Measurements from ENCODE around the gene PROCA1.
"Not testable (repeated sequence)": the region's sequence is repeated elsewhere in the genome, so short reads cannot be mapped to it uniquely, and the experiment has no call there.

The PROCA1 gene

DNA sequence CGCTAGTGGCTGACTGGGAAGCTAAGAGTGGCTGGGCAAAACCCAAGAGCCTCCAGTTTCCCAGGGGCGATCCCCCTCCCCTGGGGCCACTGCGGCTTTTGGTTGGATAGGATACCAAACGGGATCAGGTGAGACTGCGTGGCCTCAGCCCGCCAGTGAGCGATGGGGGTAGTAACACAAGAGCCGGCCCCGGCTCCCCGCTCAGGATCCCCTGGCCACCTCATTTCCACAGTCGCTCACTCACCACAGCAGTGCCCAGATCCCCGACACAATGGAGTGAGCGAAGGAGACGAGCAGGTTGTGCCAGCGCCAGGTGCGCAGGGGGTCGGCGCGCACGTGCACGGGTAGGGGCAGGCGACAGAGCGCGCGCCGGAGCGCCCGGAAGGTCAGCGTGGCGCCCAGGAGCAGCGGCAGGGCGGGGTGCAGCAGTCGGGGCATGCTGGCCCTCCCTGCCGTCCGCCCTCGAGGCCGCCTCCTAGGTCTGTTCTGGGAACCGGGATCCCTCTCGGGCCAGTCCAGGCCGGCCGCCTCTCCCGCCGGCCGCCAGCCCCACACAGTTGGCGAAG lies 14.1 kb upstream of the PROCA1 start:
- DNase-seq = no peak

DNA sequence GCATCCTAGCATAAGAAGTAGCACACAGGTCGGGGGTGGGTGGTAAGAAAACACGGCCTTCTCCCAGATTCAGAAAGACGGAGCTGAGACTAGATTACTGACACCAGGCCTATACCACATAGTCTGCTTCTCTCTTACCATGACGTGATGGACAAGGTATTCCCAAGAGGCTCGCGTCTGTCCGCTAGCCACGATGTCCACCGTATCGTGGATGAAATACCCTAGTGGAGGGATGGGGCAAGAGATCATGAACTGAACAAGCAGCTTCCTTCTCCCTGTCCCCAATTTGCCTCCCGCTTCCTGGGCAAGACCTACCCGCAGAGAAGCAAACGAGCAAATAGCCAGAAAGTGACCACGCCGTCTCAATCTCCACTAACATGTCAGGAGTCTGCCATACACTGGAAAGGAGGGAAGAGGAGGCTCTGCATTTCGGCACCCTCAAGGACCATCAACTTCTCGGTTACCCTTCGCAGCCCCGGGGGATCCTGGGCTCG lies 13.5 kb upstream of the PROCA1 start:
- DNase-seq = no peak

DNA sequence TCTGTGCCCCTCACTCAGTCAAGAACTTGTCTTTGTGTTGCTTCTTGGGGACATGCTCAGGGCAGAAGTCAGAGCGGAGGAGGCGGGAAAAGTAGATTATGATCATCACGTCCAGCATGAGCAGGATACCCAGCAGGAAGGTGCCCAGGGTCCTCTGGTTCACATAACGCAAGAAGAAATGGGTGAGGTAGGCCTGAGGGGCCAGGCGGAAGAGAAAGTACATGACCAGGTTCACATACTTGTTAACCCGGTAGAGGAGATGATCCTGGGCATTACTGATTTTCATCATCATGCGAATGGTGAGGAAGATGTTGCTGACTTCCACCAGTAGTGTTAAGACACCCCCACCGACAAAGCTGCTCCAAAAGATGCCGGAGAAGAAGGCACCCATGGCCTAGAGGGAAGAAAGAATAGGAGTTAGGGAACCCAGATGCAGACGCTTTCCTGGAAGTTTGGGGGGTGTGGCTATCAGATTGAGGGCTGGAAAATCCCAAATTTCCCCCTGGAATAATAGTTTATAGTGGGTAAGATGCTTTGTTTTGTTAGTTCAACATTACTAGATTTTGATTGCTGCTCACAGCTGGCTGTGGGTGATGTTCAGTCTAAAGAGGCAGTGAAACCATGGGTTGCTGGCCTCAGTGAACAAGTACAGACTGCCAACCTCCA lies 12.9 kb upstream of the PROCA1 start:
- no peak for DNase-seq

DNA sequence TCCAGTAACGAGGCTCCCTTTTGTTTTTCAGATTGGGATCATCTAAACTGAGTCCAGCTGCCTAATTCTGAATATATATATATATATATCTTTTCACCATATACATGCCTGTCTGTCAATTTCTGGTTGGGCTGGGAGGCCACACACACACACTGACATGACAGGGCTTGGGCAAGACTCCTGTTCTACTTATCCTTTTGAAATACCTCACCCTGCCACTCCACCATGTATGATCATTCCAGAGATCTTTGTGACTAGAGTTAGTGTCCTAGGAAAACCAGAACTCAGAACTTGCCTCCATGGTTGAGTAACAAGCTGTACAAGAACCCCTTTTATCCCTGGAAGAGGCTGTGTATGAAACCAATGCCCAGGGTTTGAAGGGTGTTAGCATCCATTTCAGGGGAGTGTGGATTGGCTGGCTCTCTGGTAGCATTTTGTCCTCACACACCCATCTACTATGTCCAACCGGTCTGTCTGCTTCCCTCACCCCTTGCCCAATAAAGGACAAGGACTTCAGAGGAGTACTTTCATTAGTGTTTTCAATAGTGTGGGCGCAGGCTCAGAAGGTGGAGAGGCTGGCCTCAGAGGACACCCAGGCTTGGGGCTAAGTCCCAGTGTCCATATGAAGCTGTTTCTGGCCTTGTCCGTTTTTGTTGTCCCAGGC lies 12.3 kb upstream of the PROCA1 start:
- not testable (repeated sequence) for DNase-seq

DNA sequence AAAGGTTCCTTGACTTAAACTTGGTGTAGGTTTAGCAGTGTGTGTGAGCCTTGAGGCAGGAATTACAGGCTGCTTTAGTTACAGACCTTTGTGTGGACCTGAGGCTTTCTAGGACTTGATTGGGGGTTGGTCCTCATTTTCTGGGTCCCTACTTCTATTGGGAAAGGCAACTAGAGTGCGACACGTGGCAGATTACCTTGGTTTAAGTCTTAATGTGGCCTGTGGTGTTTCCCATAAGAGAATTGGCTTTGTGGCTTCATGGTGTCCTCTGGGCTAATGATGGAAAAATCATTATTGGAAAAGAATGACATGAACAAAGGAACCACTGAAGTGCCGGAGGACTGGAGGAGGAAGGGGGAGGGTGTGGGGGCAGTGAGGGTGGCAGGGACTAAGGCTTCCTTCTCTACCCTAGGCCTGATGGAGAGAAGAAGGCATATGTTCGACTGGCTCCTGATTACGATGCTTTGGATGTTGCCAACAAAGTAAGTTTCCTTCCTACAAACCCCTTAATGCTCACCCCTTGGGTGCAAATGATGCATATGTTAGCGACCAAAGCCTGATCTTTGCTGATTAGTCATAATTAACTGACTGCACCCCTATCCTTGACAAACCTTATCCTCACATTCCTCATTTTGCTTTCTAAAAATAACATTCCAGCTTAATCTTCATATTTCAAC lies 11.6 kb upstream of the PROCA1 start:
- DNase-seq = no peak

DNA sequence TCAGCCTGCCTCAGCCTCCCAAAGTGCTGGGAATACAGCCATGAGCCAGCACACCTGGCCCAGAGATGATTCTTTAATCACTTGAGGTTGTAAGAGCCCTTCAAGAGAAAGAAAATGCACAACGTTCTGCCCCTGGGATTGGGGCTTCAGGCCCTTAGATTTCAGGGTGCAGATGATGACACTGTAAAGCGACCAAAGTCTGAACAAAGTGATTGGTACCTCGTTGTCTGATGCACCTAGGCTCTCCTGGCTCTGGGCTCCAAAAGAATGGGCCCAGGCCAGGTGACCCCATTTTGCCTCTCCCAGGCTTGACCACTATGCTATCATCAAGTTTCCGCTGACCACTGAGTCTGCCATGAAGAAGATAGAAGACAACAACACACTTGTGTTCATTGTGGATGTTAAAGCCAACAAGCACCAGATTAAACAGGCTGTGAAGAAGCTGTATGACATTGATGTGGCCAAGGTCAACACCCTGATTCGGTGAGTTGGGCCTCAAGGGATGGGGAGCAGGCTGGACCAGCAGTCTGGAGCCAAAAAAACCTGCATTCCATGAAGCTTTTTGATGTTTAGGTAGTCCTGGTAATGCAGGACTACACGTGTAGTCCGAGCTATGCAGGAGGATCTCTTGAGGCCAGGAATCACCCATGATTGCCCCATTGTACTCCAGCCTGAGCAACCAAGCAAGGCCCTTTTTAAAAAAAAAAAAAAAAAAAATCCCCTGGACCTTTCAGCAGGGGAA lies 10.9 kb upstream of the PROCA1 start:
- DNase-seq = no peak

DNA sequence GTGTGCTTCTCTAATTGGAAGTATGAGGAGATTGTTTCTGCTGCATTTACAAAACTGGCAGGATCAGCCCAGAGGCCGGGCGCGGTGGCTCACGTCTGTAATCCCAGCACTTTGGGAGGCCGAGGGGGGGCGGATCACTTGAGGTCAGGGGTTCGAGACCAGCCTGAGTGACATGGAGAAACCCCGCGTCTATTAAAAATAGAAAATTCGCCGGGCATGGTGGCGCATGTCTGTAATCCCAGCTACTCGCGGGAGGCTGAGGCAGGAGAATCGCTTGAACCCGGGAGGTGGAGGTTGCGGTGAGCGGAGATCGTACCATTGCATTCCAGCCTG lies 9.3 kb upstream of the PROCA1 start:
- not testable (repeated sequence) for DNase-seq

DNA sequence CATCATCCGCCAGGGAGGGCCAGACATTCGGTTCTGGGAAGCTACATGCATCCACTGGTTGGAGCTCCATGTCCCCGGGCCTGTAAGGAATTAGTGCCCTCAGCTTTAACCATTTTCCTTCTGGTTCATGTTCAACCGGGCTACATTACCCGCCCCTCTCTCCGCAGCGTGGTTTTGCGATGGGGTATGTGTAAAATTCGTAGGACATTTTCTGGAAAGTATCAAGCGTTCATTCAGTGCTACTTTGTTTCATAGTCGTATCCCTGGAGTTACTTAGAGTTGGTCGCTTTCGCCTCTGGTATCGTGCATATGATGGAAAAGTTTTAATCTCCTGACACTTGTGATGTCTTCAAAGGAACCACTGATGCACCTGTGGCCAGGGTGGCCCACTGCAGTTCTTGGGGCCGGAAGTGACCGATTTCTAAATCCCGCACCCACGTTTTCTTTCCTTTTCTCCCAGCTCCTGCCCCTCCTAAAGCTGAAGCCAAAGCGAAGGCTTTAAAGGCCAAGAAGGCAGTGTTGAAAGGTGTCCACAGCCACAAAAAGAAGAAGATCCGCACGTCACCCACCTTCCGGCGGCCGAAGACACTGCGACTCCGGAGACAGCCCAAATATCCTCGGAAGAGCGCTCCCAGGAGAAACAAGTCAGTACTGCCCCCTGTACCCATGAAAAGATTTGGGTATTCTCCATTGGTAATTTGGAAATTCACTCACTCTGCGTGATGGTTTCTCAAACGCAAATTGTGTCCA lies 8.7 kb upstream of the PROCA1 start:
- no peak for DNase-seq

DNA sequence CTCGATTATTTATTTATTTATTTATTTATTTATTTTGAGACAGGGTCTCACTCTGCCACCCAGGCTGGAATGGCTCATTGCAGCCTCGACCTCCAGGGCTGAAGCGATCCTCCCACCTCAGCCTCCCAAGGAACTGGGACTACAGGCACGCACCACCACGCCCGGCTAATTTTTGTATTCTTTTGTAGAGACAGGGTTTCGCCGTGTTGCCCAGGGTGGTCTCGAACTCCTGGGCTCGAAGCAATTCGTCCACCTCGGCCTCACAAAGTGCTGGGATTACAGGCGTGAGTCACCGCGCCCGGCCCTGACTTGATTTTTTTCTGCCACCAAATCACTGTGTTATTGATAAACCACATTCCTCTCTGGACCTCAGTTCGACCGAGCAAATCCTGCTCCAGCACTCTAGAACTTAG lies 7.3 kb upstream of the PROCA1 start:
- no peak for DNase-seq

DNA sequence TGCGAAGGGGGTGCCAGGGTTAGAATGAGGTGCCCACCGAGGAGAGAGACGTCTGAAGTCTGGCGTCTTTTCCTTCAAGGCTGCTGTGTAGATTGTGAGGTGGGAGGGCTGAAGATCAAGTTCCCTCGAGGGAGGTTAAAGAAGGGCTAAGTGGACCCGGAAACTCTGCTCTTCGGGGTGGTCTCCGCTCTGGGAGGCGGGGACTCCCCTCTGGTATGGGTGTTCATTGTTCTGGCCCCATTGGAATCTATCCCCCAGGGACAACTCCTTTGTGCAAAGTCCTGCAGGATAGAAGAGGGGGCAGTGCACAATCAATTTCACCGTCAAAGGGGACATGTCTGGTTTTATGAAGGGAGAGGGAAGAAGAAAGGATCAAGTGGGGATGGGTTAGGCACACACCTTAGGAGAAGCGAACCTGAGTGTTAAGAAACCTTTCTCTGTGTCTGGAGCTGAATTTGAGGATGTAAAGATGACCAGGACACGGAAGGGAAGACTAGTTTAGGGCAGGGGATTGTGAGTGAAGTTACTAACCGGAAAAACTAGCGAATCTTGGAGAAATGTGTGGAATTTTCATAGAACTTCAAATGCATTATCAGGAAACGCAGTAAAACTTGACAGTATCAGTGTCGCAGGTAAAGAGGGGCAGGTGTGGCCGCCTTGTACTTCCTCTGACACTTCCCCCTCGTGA lies 6.8 kb upstream of the PROCA1 start:
- DNase-seq = no peak

DNA sequence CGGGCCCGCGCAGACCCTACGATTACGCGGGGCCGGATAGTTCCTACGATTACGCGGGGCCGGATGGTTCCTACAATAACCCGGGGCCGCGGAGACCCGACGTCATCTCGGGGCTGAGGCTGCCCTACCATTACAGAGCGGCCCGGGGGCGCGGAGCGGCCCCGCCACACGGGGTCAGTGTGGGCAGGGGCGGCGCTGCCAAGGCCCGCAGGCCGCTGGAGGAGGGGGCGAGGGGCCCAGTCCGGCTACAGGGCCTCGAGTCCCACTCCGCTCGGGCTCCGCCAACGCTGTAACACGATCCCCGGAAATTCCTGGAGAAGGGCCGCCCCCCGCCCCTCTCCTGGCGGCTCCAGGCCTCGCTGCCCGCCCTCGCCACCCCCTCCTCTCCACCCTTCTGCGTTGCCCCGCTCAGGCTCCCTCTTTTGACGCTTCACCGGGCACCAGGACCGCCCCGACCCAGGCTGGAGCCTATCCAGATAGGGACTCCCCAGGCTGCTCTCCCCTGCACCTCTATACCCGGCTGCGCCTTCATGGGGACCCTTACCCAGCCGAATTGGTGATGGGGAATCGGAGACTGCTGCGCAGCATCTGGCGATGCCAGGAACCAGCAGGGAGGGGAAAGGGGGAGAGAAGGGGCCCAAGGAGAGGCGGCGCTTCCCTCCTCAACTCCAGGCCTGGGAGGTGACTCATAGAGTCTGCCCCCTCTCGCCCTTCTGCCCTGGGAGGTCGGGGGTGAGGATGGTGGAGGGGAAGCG lies 6.1 kb upstream of the PROCA1 start, which contains the start of gene RAB34:
Gene RAB34, minus strand, starts transcription at position 291 of the 755 bp plus-strand sequence. CDS start 602 bp downstream, outside the sequence.
- DNase-seq = no peak

DNA sequence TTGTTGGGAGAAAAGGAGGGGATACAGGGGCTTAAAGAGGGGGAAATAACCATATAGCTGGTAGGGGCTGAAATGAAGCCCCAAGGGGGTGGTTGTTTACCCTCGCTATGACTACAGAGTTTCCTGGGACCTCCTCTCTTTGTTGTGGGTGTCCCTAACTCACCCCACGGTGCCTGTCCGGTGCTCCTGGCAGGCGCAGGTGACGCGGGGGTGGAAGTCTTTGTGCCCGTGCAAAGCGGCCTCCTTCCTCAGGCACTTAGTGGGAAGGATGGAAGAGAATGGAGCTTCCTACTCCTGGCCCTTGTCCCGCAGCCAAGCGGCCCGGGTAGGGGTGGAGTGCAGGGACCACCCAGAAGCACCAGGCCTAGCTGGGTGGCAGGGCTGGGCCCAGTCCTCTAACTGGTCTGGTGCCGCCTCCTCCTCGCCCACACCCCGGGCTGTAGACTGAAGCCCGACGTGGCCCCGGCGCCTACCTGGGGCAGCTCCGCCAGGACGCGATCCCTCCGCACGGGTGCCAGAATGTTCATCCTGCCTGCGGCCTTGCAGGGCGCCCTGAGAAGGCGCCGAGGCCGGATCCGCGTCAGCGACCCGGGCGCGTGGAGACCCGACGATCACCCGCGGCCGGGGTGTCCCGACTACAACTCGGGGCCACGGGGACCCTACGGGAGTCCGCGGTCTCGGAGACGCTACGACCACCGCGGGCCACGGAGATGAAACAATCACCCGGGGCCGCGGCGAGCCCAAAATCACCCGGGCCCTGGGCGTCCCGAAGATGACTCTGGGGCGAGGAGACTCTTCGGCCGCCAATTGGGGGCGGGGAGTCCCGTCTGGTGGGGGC lies 5.3 kb upstream of the PROCA1 start:
- DNase-seq = no peak

DNA sequence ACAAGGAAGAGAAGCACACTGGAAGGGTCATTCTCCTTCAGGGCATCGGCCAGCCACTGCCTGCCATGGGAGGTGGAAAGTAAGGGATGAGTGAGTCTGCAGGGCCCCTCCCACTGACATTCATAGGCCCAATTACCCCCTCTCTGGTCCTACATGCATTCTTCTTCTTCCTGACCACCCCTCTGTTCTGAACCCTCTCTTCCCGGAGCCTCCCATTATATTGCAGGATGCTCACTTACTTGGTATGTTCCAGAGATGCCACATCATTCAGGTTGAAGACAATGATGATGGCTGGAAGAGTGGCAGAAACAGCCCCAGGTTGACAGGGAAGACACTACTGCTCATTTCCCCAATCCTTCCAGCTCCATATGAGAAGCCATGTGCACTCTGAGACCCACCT lies 3.5 kb upstream of the PROCA1 start:
- DNase-seq = no peak

DNA sequence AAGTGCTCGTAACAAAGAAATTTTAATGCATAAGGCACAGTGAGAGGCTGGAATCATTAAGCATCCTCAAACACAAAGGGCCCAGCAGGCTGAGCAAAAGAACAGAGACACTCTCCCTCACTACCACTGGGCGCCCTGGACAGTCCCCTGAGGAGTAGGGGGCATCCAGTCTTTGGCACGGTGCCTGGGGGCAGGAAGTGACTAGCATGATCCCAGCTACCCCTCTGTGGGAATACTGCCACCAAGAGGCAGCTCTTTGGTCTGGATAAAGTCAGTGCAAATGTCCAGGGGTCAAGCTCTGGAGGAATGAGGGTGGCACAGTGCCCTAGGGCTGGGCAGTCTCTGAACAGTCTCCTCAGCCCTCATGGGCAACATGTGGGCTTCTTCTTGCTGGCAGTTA lies 2.6 kb upstream of the PROCA1 start:
- no peak for DNase-seq

DNA sequence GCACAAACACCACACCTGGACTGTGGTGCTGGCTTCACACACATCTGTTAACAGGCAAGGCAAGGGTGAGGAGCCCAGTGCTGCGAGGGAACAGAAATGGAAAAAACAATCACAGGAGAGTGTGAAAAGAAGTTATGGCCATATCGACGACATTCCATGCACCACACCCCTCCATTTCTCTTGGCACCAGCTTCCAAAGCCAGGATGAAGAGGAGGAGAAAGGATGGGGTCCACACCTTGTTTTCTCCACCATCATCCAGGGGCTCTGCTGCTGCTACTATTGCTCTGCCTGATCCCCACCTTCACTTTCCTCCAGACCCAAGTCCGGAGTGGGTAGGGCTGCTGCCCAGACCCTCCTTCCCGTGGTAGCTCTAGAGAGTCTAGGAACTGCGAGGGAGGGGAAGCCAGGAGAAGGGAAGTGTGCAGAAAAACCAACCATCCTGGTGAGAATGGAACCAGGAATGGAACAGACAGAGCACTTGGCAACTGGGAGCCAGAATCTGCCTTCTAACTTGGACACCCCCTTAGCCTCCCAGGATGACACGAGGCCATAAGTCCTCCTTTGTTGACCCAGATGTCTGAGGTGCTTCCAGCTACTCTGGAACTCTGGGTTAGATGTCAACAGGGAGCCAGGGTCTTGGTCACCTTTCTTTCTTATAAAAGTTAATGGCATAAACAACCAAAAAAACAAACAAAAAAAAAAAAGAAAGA lies 1.2 kb upstream of the PROCA1 start:
- DNase-seq = no peak

DNA sequence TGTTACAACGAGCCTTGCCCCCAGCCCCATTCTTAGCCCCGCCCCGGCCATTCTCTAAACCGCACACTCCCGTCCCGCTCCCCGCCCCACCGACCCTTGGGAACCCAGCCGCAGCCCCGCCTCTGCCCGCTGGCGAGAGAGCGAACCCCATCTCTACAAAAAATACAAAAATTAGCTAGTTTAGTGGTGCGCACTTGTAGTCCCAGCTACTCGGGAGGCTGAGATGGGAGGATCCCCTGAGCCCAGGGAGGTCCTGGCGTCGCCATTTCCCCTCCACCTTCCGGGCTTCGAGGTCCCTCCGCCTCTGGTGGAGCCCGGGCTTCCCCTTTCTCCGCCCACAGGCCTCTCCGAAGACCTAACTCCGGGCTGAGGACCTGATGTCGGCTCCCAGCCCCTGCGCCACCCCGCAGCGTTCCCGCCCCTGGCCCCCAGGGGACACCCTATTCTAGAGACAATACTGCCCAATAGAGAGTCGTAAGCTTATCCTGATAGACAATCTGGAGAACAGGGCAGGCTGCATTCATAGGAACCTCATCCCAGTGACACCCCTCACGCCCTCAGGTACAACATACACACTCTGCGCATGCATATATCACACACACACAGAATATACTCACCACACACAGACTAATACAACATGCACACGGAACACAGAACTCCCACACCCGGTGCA lies 480 bp upstream of the PROCA1 start:
- DNase-seq = peak; percentile 48

DNA sequence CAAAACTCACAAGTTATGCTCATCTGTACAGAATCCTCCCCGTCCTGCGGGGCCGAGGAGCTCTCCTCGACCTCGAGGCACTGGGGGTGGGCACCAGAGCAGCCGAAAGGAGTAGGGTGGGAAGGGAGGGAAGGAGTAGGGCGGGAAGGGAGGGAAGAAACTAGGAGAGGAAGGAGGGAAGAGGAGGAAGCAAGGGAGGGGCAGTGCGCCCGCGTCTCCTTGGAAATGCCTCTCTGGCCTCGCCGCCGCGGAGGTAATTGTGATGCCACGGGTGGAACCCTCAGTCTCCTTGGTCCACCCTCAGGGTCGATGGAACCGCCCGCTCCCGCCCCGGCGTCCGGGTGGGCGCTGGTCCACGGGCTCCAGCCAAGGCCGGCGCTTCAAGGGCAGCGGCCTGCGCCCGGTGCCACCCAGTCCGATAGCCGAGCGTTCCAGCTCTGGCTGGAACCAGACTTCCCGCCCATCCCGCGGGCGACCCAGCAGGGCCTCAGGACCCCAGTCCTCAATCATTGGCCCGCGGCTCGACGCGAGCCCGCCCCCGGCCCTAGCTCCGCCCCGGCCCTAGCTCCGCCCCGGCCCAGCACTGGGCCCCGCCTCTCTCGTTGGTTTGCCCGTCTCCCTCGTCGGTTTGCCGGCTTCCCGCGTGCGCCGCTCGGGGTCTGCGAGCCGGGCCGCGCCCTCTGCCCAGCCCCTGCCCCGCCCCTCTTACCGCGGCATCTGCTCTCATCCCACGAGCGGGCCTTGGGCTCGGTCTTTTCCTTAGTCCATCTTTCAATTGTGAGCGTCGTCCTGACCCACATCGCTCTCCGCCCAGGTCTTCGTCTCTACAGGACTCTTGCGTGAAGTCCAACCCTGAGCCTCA lies 596 bp downstream of the PROCA1 start:
- peak; percentile 87 for DNase-seq

DNA sequence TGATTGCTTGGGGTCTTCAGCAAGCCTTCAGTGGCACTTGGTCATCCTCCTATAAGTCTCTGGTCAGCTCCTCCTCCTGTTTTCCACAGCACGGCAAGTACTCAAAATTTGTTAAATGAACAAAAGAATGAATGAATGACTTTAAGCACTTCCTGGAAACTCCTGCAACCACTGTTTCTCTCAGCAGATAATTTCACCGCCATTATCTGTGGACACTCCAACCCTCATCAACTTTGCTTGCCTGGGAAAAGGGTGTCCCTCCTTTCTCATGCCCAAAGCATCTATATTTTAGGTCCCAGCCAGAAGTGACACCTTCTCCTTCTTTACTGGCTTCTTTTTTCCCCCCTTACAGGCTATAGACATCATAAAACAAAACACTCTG lies 4.4 kb downstream of the PROCA1 start:
- no peak for DNase-seq

Measured in activated CD4-positive, alpha-beta T cell treated with anti-CD3 and anti-CD28 coated beads, Interleukin-2, amount 50 U/mL, for 1 hour (primary cell).